Endodermal cell (in vitro differentiated cells): ENCODE data around the gene PKP3. TPM values are rescaled to one million over a fixed set of nuclear protein-coding genes. Genes with fewer than 3 reads are reported as not detected.

Experiments used
- DNase-seq: peaks from one replicate; pipeline ENCODE4 v3.0.0-alpha.2; 2017
- H3K27ac ChIP-seq: 2 replicates; pipeline ENCODE4 v1.5.1; 2013; ENCODE audit warnings: mild to moderate bottlenecking, low read depth, low read length, moderate library complexity
- H3K27me3 ChIP-seq: 2 replicates; pipeline ENCODE4 v1.6.1; 2013; ENCODE audit warnings: mild to moderate bottlenecking, low read length, moderate library complexity; ENCODE audit not compliant: insufficient read depth, control insufficient read depth, poor library complexity, severe bottlenecking
- H3K36me3 ChIP-seq: 2 replicates; pipeline ENCODE4 v1.7.0; 2013; ENCODE audit warnings: mild to moderate bottlenecking, low read length, moderate library complexity; ENCODE audit not compliant: control insufficient read depth, insufficient read depth
- H3K4me1 ChIP-seq: one replicate; pipeline ENCODE4 v1.7.0; 2013; ENCODE audit warnings: low read length; ENCODE audit not compliant: control insufficient read depth, insufficient read depth
- H3K4me3 ChIP-seq: 2 replicates; pipeline ENCODE4 v1.5.1; 2013; ENCODE audit warnings: mild to moderate bottlenecking, low read length, moderate library complexity
- H3K9ac ChIP-seq: 2 replicates; pipeline ENCODE4 v1.6.1; 2013; ENCODE audit warnings: mild to moderate bottlenecking, low read length, moderate library complexity; ENCODE audit not compliant: poor library complexity, severe bottlenecking; ENCODE audit errors: extremely low read depth
- H3K9me3 ChIP-seq: 2 replicates; pipeline ENCODE4 v1.6.1; 2013; ENCODE audit warnings: mild to moderate bottlenecking, low read length, moderate library complexity; ENCODE audit not compliant: control insufficient read depth
- H3K27ac Mint-ChIP-seq: 2 replicates; pipeline ENCODE4 v1.8.0; 2020; ENCODE audit warnings: mixed read lengths
- H3K27me3 Mint-ChIP-seq: 2 replicates; pipeline ENCODE4 v1.8.0; 2021; ENCODE audit warnings: mild to moderate bottlenecking, mixed read lengths; ENCODE audit not compliant: insufficient read depth
- H3K36me3 Mint-ChIP-seq: 2 replicates; pipeline ENCODE4 v1.8.0; 2020; ENCODE audit warnings: low read depth, mixed read lengths
- H3K4me1 Mint-ChIP-seq: 2 replicates; pipeline ENCODE4 v1.8.0; 2020; ENCODE audit warnings: mixed read lengths
- H3K4me3 Mint-ChIP-seq: 2 replicates; pipeline ENCODE4 v1.8.0; 2020; ENCODE audit warnings: mild to moderate bottlenecking, moderate library complexity, mixed read lengths
- H3K9me3 Mint-ChIP-seq: 2 replicates; pipeline ENCODE4 v1.8.0; 2020; ENCODE audit warnings: mild to moderate bottlenecking, mixed read lengths
- WGBS, 2 experiments: methylation state at CpG; one replicate each; pipeline versions ENCODE4 v1.1.5 to v1.1.7; 2013; ENCODE audit warnings: missing lambda C conversion rate in 2 of 2, mixed read lengths in 1 of 2; ENCODE audit not compliant: insufficient coverage in 1 of 2, insufficient read length in 1 of 2; 5-methylcytosine and 5-hydroxymethylcytosine counted together
- long read RNA-seq, 4 experiments: library from polyadenylated mRNA in 2 of 4; library from RNA in 1 of 4; library from capped mRNA in 1 of 4; stranded (forward) in 3 of 4; unstranded in 1 of 4; transcript quantifications; one replicate each; pipeline ENCODE4 v2.0.0, GENCODE V29; 2020 to 2021; ENCODE audit warnings: inconsistent platforms in 1 of 4
- polyA plus RNA-seq, 2 experiments: library from polyadenylated mRNA; stranded (reverse); fragments of 50-300 nt; gene quantifications; one replicate each; pipeline ENCODE4 v1.2.3, GENCODE V29; 2013
- total RNA-seq, 2 donors: library from RNA; stranded (reverse); fragmentation: NEBNext Ultra II Directional in 1 of 2; extraction: Animal tissue kit (Norgen Biotek cat#: 25700) in 1 of 2; gene quantifications; 2 replicates in 1 of 2; 3 replicates in 1 of 2; pipeline ENCODE4 v1.2.1, GENCODE V29; 2021
- TF ChIP-seq, protein P1 (sequence below): fragments of 200-600 bp; sonication (generic); conservative IDR thresholded peaks from 2 replicates; pipeline ENCODE4 v1.5.0; 2021; ENCODE audit warnings: antibody characterized with exemption, mild to moderate bottlenecking

The PKP3 gene, protein sequence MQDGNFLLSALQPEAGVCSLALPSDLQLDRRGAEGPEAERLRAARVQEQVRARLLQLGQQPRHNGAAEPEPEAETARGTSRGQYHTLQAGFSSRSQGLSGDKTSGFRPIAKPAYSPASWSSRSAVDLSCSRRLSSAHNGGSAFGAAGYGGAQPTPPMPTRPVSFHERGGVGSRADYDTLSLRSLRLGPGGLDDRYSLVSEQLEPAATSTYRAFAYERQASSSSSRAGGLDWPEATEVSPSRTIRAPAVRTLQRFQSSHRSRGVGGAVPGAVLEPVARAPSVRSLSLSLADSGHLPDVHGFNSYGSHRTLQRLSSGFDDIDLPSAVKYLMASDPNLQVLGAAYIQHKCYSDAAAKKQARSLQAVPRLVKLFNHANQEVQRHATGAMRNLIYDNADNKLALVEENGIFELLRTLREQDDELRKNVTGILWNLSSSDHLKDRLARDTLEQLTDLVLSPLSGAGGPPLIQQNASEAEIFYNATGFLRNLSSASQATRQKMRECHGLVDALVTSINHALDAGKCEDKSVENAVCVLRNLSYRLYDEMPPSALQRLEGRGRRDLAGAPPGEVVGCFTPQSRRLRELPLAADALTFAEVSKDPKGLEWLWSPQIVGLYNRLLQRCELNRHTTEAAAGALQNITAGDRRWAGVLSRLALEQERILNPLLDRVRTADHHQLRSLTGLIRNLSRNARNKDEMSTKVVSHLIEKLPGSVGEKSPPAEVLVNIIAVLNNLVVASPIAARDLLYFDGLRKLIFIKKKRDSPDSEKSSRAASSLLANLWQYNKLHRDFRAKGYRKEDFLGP
- total RNA-seq: 10 to 100 TPM; 35.4 to 44.8 TPM
- polyA plus RNA-seq (2013, experiment 1 of 2): 1.2 TPM
- 0.62 TPM for polyA plus RNA-seq (2013, experiment 2 of 2)
- long read RNA-seq, experiment 1, partial matches to known transcripts: 7 of 12 reads
- long read RNA-seq, experiment 1, other reads (novel, unspliced or antisense): 3 of 12 reads
- long read RNA-seq, experiment 2, transcript PKP3-201 (13 exons, 2,809 nt): major isoform, 80 of 111 reads
- long read RNA-seq, experiment 2, partial matches to known transcripts: 6 of 111 reads
- long read RNA-seq, experiment 2, other reads (novel, unspliced or antisense): 25 of 111 reads
- long read RNA-seq, experiment 3, transcript PKP3-201 (13 exons, 2,809 nt): major isoform, 257 of 360 reads
- long read RNA-seq, experiment 3, partial matches to known transcripts: 11 of 360 reads
- long read RNA-seq, experiment 3, other reads (novel, unspliced or antisense): 92 of 360 reads
- long read RNA-seq, experiment 4: 0 reads

DNA sequence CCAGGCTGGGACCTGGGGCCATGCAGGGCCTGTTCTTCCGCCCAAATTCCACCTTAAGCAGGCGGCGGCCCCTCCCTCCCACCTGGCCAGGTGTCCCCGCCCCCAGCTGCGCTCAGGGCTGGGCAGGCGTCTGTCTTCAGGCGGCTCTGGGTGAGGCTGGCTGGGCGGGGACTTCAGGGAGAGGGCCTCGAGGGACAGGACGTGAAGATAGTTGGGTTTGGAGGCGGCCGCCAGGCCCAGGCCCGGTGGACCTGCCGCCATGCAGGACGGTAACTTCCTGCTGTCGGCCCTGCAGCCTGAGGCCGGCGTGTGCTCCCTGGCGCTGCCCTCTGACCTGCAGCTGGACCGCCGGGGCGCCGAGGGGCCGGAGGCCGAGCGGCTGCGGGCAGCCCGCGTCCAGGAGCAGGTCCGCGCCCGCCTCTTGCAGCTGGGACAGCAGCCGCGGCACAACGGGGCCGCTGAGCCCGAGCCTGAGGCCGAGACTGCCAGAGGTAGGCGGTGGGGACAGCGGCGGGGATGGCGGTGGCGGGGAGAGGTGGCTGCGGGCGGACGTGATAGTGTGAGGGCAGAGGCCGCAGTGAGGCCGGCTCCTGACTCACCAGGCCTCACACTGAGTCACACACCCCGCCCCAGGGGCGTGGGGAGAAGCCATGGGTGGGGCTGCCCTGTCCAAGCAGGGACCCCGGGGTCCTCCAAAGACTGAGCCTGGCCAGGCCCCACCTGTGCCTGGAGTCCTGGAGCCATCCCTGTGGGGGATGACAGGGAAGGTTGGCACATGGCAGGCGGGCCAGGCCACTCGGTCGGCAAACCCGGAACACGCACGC lies at the start of gene PKP3:
Gene PKP3 (plus strand): TSS at position 176 of the 824 bp plus-strand sequence. CDS start 84 bp downstream, at position 260.
- peak; percentile 90 for DNase-seq
- H3K4me3 ChIP-seq: no peak within 1 kb of the TSS
- Mint-ChIP-seq H3K4me1 (peaks cover 2% of the 10 kb centered on the region), H3K27ac (no peak within 1 kb of the TSS), H3K36me3 (peaks cover 9% of the 10 kb centered on the region), H3K4me3 (peak within 1 kb of the TSS; percentile 62), H3K27me3 (no peaks in the 10 kb centered on the region), H3K9me3 (peaks cover 4% of the 10 kb centered on the region)
- TF ChIP-seq, protein P1, sequence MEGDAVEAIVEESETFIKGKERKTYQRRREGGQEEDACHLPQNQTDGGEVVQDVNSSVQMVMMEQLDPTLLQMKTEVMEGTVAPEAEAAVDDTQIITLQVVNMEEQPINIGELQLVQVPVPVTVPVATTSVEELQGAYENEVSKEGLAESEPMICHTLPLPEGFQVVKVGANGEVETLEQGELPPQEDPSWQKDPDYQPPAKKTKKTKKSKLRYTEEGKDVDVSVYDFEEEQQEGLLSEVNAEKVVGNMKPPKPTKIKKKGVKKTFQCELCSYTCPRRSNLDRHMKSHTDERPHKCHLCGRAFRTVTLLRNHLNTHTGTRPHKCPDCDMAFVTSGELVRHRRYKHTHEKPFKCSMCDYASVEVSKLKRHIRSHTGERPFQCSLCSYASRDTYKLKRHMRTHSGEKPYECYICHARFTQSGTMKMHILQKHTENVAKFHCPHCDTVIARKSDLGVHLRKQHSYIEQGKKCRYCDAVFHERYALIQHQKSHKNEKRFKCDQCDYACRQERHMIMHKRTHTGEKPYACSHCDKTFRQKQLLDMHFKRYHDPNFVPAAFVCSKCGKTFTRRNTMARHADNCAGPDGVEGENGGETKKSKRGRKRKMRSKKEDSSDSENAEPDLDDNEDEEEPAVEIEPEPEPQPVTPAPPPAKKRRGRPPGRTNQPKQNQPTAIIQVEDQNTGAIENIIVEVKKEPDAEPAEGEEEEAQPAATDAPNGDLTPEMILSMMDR: no peak
- no peaks in the 10 kb centered on the region for H3K27me3 ChIP-seq
- no peaks in the 10 kb centered on the region for H3K4me1 ChIP-seq
- 85 to 93% methylated on average over 29 to 57 of the region's 57 CpGs for WGBS, 2 experiments
- peak within 1 kb of the TSS; percentile 29 for H3K27ac ChIP-seq
- H3K9ac ChIP-seq: no peak within 1 kb of the TSS
- H3K9me3 ChIP-seq: no peaks in the 10 kb centered on the region
- no peaks in the 10 kb centered on the region for H3K36me3 ChIP-seq

DNA sequence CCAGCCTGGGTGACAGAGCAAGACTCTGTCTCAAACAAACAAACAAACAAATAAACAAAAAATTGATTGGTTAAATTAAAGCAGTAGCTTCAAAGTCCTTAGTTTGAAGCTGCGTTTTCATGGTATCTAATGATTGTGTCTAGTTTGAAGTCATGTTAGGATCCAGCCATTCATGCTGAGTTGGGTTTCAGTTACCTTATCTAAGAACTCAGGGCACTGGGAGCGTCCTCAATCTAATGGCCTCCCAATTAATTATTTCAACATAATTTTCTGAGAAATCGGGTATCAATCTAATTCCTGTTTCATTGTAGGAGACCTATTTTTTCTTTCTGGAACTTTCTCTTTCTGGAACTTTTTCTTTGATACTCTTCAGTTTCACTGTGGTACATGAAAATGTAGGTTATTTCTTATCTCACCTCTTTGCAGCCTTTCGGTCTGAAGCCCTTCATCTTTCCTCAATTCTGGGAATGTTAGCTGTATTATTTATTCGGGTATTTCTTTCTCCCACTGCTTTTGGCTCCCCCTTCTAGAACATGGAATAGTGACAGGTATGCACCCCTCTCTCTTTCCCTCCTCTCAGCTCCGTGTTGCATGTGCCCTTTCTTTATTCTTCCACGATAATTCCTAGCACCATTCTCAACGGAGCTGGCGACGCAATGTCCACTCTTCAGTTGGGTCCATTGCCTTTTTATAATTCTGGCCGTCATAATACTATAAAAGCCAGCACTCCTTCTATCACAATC lies 49.0 kb upstream of the PKP3 start:
- Mint-ChIP-seq H3K27ac (no peak overlapping the region), H3K4me1 (peaks cover 12% of the 10 kb centered on the region), H3K27me3 (no peaks in the 10 kb centered on the region), H3K9me3 (peaks cover 6% of the 10 kb centered on the region), H3K36me3 (no peaks in the 10 kb centered on the region), H3K4me3 (no peak overlapping the region)
- H3K9me3 ChIP-seq: no peaks in the 10 kb centered on the region
- no peak overlapping the region for H3K4me3 ChIP-seq
- no peak for DNase-seq
- H3K36me3 ChIP-seq: no peaks in the 10 kb centered on the region
- no peaks in the 10 kb centered on the region for H3K27me3 ChIP-seq
- no peak overlapping the region for H3K27ac ChIP-seq
- WGBS, 2 experiments: 93 to 94% methylated on average over 10 to 11 of the region's 11 CpGs
- TF ChIP-seq, protein P1: no peak
- no peaks in the 10 kb centered on the region for H3K4me1 ChIP-seq
- no peak overlapping the region for H3K9ac ChIP-seq
